ENCODE results near the gene CIROP. TPM values are rescaled to one million over a fixed set of nuclear protein-coding genes. Genes with fewer than 3 reads are reported as not detected.

Gene CIROP
- total RNA-seq, 2 donors from 2014 or later = 0.64 to 1.4 TPM

GRCh38 chr14:23151342-23151741 is 46.6 kb upstream of the CIROP start:
- WGBS, 2 experiments (ENCODE audit: insufficient coverage in 1 of 2, insufficient read length in 1 of 2) = 89 to 100% methylated on average over 2 of the region's 2 CpGs
- H3K27me3 Mint-ChIP-seq (ENCODE audit: insufficient read depth) = peaks cover 4% of the 10 kb centered on the region
- Histone ChIP-seq H3K9ac (ENCODE audit: extremely low read depth, low read length, poor library complexity, severe bottlenecking) (no peak overlapping the region), H3K27ac (ENCODE audit: low read depth, low read length) (no peak overlapping the region), H3K9me3 (ENCODE audit: control insufficient read depth, low read length) (no peaks in the 10 kb centered on the region), H3K4me3 (ENCODE audit: low read length) (no peak overlapping the region), H3K27me3 (ENCODE audit: control insufficient read depth, insufficient read depth, low read length, poor library complexity, severe bottlenecking) (peaks cover 26% of the 10 kb centered on the region), H3K36me3 (ENCODE audit: control insufficient read depth, insufficient read depth, low read length) (no peaks in the 10 kb centered on the region), H3K4me1 (ENCODE audit: control insufficient read depth, insufficient read depth, low read length) (peaks cover 5% of the 10 kb centered on the region)
- peaks cover 14% of the 10 kb centered on the region for H3K4me1 Mint-ChIP-seq
- peaks cover 9% of the 10 kb centered on the region for H3K36me3 Mint-ChIP-seq (ENCODE audit: low read depth)
- no peak for TF ChIP-seq CTCF (conservative IDR thresholded peaks at IDR 0.05)
- no peak overlapping the region for H3K4me3 Mint-ChIP-seq
- peaks cover 7% of the 10 kb centered on the region for H3K9me3 Mint-ChIP-seq
- no peak overlapping the region for H3K27ac Mint-ChIP-seq
- DNase-seq = no peak

- no peak overlapping the region for H3K4me3 ChIP-seq (ENCODE audit: low read length)
- no peaks in the 10 kb centered on the region for H3K36me3 ChIP-seq (ENCODE audit: control insufficient read depth, insufficient read depth, low read length)
- H3K9ac ChIP-seq (ENCODE audit: extremely low read depth, low read length, poor library complexity, severe bottlenecking) = no peak overlapping the region
- Mint-ChIP-seq H3K36me3 (ENCODE audit: low read depth) (peaks cover 9% of the 10 kb centered on the region), H3K27me3 (ENCODE audit: insufficient read depth) (peaks cover 4% of the 10 kb centered on the region), H3K9me3 (peaks cover 7% of the 10 kb centered on the region), H3K4me1 (peaks cover 13% of the 10 kb centered on the region), H3K27ac (no peak overlapping the region), H3K4me3 (no peak overlapping the region)
- TF ChIP-seq CTCF (conservative IDR thresholded peaks at IDR 0.05) = no peak
- H3K27ac ChIP-seq (ENCODE audit: low read depth, low read length) = no peak overlapping the region
- peaks cover 4% of the 10 kb centered on the region for H3K4me1 ChIP-seq (ENCODE audit: control insufficient read depth, insufficient read depth, low read length)
- no peaks in the 10 kb centered on the region for H3K9me3 ChIP-seq (ENCODE audit: control insufficient read depth, low read length)
- H3K27me3 ChIP-seq (ENCODE audit: control insufficient read depth, insufficient read depth, low read length, poor library complexity, severe bottlenecking) = peaks cover 26% of the 10 kb centered on the region
- DNase-seq = no peak
These were observed 45.0 kb upstream of the CIROP start for GRCh38 chr14:23149745-23150144.

GRCh38 chr14:23148591-23149249 is 43.9 kb upstream of the CIROP start:
- 97 to 100% methylated on average over 5 of the region's 5 CpGs for WGBS, 2 experiments (ENCODE audit: insufficient coverage in 1 of 2, insufficient read length in 1 of 2)

More at GRCh38 chr14:23148591-23149249, 43.9 kb upstream of the CIROP start:
- Histone ChIP-seq H3K27ac (ENCODE audit: low read depth, low read length) (no peak overlapping the region), H3K9ac (ENCODE audit: extremely low read depth, low read length, poor library complexity, severe bottlenecking) (no peak overlapping the region), H3K27me3 (ENCODE audit: control insufficient read depth, insufficient read depth, low read length, poor library complexity, severe bottlenecking) (peaks cover 26% of the 10 kb centered on the region), H3K4me3 (ENCODE audit: low read length) (no peak overlapping the region), H3K4me1 (ENCODE audit: control insufficient read depth, insufficient read depth, low read length) (peaks cover 4% of the 10 kb centered on the region), H3K9me3 (ENCODE audit: control insufficient read depth, low read length) (no peaks in the 10 kb centered on the region), H3K36me3 (ENCODE audit: control insufficient read depth, insufficient read depth, low read length) (no peaks in the 10 kb centered on the region)
- Mint-ChIP-seq H3K4me1 (peaks cover 20% of the 10 kb centered on the region), H3K36me3 (ENCODE audit: low read depth) (peaks cover 9% of the 10 kb centered on the region), H3K4me3 (no peak overlapping the region), H3K9me3 (peaks cover 7% of the 10 kb centered on the region), H3K27ac (no peak overlapping the region), H3K27me3 (ENCODE audit: insufficient read depth) (peaks cover 4% of the 10 kb centered on the region)
- DNase-seq = no peak
- TF ChIP-seq CTCF (conservative IDR thresholded peaks at IDR 0.05) = no peak

All from endodermal cell (in vitro differentiated cells).